Measurements from ENCODE around the gene DAB2. TPM values are rescaled to one million over a fixed set of nuclear protein-coding genes. Genes with fewer than 3 reads are reported as not detected.

The DAB2 gene
- total and polyA plus RNA-seq, 2 of the 8 experiments (the other 6 are each of a cell fraction or from before 2014, with no cell fraction given): 2.6 to 4.9 TPM

- TF ChIP-seq CHD7 (IDR thresholded peaks at IDR 0.05; ENCODE audit: insufficient replicate concordance, low read length) (no peak), KDM1A (IDR thresholded peaks at IDR 0.05; ENCODE audit: borderline replicate concordance, low read length) (no peak), USF2 (IDR thresholded peaks at IDR 0.05; ENCODE audit: low read length) (no peak), CBX8 (IDR thresholded peaks at IDR 0.05; ENCODE audit: borderline replicate concordance, low read depth, low read length) (no peak), PHF8 (conservative IDR thresholded peaks at IDR 0.05; ENCODE audit: low read depth, low read length) (no peak), RBBP5 (IDR thresholded peaks at IDR 0.05; ENCODE audit: borderline replicate concordance, low read depth, low read length) (no peak), ATF2 (IDR thresholded peaks at IDR 0.05; ENCODE audit: low read length) (no peak), ASH2L (IDR thresholded peaks at IDR 0.05; ENCODE audit: low read length) (no peak), BRCA1 (IDR thresholded peaks at IDR 0.05; ENCODE audit: low read depth, low read length) (no peak)
These were observed 9.1 kb upstream of the DAB2 start (continued) for GRCh38 chr5:39433848-39434247.
